HG03045 (cell line): ENCODE measurements around the gene RARG.
"Not testable (repeated sequence)": the region's sequence is repeated elsewhere in the genome, so short reads cannot be mapped to it uniquely, and the experiment has no call there.

Source experiments
- ATAC-seq: cut with Tn5 transposase; IDR thresholded peaks from one replicate; pipeline ENCODE4 v1.9.1; 2021; ENCODE audit warnings: mild to moderate bottlenecking, moderate library complexity; ENCODE audit not compliant: unreplicated experiment

Gene RARG

GRCh38 chr12:53173085-53173715 is 58.8 kb downstream of the RARG start:
- ATAC-seq: no peak

GRCh38 chr12:53172352-53172751 is 59.7 kb downstream of the RARG start:
- no peak for ATAC-seq

- ATAC-seq: no peak
These were observed 60.2 kb downstream of the RARG start for GRCh38 chr12:53171725-53172329.

- no peak for ATAC-seq
These were observed 60.9 kb downstream of the RARG start for GRCh38 chr12:53170876-53171724.

GRCh38 chr12:53170215-53170614 is 61.8 kb downstream of the RARG start:
- ATAC-seq: no peak

- no peak for ATAC-seq
These were observed 62.4 kb downstream of the RARG start for GRCh38 chr12:53169644-53170043.

GRCh38 chr12:53166837-53167236 is 65.2 kb downstream of the RARG start:
- ATAC-seq: no peak

- ATAC-seq: not testable (repeated sequence)
These were observed 69.0 kb downstream of the RARG start for GRCh38 chr12:53163008-53163407.

- no peak for ATAC-seq
These were observed 70.7 kb downstream of the RARG start for GRCh38 chr12:53161119-53161911.

GRCh38 chr12:53160673-53161072 is 71.3 kb downstream of the RARG start:
- ATAC-seq: no peak
